AML-193 (cell line): ENCODE measurements around the gene TLX1.

Experiments
- DNase-seq, 2 experiments: peaks; one replicate each; lab custom pipeline; 2025; lab: John Stamatoyannopoulos, UW

The TLX1 gene

DNA sequence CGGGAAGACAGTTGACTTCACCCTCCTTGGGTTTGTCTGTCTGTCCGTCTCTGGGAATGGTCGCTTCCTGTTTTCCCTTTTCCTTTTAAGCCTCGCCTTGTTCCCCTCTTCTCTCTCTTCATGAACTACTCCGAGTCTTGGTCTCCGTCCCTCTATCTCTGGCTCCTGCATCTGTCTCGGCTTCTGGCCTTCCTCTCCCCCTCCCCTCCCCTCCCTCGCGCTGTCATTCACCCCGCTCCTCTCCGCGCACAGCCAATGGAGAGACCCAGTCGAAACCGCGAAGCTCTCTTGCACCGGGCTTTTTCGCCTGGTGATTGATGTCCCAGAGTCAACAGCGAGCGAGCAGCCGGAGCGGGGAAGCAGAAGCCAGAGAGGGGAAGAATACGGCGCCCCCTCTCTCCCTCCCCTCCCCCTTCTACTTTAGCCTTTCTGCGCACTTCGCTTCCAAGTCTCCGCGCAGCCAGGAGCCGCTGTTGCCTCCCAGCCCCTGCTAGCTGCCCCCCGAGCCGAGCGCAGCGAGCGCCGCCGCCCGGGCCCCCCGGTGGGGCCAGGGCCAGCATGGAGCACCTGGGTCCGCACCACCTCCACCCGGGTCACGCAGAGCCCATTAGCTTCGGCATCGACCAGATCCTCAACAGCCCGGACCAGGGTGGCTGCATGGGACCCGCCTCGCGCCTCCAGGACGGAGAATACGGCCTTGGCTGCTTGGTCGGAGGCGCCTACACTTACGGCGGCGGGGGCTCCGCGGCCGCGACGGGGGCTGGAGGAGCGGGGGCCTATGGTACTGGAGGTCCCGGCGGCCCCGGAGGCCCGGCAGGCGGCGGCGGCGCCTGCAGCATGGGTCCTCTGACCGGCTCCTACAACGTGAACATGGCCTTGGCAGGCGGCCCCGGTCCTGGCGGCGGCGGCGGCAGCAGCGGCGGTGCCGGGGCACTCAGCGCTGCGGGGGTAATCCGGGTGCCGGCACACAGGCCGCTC is at the start of gene TLX1:
TSS of gene TLX1 (plus strand) at position 317 of the 978 bp plus-strand sequence. CDS start at position 559, 242 bp downstream.
- no peak for DNase-seq

DNA sequence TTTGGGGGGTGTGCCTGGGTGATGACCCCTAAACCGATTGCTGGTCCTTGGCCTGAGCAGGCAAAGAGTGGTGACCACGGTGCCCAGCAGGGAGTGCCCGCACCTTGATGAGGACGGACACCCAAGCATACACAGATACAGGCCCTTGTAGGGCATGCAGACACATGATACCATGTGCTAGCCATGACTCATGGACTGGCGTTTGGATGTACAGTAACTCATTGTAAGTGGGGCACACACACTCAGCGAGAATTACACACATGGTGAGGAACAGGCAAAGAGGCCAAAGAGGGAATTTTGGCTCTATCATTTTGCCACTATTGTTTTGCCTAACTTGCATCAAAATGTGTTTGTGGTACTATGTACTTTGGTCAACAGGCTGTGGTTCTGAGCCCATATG is 45.3 kb upstream of the TLX1 start:
- no peak for DNase-seq

DNA sequence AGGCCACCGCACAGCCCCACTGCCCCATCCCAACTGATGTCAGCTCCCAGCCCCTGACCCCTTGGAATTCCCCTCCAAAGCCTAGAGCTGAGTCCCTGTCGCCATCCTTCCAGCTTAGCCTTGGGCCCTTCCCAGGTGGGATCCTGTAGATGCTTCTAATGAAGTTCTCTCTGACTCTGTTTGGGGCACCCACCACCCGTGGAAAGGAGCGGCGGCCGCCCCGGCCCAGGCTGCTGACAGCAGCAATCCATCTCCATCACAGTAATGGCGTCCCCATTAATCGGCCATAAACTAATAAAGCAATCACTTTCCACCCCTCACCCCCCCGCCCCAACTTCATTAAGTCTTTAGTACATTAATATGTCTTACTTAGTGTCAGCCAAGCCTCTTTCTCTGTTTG is 43.7 kb upstream of the TLX1 start:
- DNase-seq = no peak

DNA sequence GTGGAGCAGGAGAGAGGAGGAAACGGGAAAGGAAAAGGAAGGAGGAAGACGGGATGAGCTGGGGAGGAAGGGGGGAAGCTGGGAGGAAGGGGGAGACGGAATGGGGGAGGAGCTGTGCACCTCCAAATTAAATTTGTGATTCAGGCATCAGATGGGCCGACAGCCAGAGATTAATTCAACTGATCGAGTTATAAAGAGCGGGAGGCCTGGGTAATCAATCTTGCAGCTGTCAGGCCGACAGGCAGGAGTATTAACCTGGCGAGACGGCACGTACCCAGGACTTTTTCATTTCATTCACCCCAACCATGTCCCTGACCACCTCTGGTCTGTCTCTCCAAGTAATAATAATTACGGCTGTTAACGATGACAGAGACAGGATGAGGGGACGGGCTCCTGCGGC is 43.1 kb upstream of the TLX1 start:
- no peak for DNase-seq

DNA sequence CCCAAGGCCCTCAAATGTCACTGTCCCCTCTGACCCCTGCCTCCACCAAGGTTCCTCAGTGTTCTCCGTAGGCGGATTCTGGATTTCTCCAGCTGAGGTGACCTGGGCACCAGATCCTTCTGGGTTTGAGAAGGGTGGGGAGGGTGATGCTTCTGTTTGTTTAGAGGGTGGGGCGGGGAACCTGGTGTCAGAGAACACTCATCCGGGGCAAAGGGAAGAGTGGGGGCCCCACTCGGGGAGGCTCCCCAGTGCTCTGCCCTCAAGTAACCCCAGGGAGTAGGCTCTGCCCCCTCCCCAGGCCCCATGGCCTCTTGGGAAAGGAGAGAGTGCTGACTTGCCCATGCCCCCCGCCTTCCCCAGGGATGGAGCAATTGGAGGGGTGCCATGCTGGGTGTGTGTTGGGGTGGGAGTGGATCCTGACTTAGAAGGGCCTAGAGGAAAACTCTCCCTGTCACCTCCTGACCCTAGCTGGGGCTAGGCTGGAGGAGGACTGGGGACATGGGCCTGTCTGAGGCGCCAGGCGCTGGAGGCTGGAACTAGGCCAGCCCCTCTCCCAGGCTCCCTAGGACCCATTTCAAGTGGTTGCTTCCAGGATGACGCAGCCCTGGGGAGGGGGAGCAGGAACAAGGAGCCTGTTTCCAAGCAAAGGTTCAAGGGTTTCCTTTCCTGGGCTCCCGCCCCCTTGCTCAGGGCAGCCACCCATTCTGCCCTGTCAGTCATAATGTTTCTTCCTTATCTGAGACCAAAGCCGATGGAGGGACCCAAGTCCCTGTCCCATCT is 41.4 kb upstream of the TLX1 start:
- no peak for DNase-seq

DNA sequence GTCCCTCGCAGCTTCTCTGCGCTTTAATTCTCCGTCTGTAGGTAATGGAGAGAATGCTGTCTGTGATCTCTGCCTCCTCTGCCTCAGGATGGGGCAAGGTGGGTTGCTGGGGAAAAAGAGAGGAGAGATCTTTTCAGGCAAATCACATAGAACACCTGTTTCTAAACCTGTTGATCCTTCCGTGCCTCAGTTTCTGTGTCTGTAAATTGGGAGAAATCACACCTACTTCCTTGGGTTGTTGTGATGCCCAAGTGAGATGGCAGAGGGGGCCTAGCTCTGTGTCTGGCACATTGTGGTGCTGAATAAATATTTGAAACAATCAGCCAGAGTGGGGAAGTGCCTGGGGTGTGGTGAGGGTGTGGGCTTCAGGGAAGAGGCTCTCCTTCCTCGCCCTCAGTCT is 40.5 kb upstream of the TLX1 start:
- DNase-seq = no peak

DNA sequence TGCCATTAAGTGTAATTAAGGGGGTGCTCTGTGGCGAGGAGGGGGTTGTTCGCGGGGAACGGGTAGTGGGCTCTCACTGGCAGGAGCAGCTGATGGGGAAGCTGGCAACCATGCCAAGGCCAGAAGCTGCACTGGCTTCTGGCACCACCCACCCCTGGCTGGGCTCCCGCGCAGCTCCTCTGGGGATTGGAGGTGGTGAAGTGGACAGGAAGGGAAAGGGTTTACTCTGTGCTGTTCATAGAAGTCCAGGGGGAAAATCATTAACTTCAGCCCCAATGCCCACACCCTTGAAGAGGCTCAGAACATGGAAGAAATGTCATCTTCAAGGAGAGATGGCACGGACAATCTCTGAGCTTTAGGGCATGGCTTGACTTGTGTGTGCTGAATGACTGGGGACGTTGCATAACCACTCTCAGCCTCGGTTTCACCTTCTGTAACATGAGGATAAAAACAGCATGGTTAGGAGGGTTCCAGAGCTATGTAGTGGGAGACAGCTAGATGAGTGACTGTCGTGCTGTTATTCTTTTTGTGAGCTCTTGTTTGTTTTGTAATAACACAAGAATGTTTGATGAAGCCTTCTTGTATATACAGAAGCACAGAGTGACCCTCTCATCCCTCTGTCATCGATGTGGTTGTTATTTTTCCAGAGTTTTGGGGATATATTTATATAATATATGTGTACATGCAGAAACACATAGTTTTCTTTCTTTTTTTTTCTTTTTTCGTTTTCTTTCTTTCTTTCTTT is 39.4 kb upstream of the TLX1 start:
- no peak for DNase-seq

DNA sequence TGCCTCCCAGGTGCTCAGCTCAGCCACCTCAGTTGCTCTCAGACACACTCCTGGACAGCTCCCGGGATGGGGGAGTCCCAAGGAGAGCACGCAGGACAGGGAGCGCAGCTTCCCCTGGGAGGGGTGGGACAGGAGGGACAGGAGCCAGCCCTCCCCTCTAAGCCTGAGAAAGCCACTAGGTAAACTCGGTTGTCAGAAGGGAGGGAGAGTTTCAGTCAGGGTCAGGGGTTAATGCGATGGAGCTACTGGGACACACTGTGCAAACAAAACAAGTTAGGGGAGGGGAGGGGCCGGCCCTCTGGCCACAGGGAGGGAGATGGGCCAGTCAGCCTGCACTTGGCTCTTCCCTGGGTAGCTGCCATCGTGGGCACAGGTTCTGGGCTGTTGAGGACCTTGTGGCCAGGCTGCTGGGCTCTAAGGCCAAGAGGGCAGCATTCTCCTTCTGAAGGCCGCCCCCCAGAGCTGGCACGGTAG is 38.2 kb upstream of the TLX1 start:
- DNase-seq = no peak

DNA sequence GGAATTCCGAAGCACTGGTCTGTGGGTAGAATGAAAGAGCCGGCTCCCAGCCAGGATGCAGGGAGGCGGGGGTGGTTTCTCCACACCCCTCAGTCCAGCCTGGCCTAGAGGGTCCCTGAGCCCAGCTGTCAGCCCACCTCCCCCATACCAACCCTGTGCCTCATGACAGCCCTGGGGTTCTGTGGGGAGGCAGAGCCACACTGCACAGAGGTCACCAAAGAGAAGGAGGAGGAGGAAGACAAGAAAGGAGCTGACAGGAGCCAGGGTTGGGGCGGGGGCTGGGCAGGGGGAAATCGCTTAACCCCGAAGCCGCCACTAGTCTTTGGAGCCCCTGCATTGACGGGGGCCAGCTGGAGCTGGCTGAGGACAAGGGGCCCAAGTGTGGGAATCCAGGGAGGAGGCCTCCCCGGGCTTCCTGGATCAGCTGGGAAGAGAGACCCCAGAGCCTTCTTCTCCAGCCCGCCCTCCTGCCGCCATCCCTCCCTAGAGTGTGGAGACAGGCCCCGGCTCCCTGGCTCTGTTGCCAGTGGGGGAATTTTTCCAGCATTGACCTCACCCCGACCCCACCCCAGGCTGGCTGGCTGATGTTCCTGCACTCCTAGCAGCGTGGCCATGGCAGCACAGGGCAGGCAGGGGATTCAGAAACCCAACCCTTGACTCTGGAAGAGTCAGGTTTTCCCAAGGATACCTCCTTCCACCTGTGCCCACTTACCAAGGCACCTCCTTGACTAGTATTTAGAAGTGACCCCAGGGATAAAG is 36.8 kb upstream of the TLX1 start:
- DNase-seq = no peak

DNA sequence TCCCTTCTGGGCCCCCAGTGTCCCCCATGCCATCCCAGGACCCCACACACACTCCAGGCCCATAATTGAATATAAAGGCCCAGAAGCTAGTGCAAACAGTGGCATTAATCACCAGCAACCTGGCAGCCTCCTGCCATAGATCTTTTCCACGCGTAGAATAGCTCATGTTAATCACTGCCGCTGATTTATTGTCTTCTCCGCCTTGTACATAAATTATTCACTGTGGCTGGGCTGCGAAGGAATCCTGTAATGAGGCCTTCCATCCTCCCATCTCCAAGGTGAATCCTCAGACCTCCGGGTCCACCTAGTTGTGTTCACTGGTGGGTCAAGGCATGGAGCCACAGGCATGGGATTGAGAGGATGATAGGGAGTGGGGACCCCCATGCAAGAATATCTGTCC is 36.1 kb upstream of the TLX1 start:
- no peak for DNase-seq

DNA sequence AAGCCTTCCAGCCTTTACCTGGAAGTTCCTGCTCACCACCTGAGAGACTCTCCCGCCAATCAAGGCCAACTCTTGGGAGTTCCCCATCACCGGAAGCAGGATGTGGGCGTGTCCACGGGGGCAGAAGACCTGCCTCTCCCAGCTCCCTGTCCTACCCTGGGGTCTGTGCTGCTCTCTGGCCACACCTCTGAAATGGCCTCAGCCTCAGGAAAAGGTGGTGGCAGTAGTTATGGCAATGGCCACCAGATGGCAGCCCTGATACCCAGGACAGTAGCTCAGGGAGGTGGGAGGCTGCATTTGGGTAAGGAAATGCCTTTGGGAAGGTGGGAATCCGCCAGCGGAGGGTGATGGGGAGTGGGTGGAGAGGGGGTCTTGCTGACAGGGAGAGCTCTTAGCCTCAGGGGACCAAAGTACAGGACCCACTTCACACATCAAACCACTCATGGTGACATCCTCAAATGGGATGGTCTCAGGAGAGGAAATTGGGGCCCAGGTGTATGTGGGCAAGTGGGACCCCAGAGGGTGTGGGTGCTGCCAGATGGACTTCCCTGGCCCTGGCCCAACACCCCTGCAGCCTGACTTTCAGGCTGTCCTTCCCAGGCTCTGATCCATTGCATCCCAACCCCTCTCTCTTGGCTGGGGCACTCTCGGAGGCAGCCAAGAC is 35.4 kb upstream of the TLX1 start:
- DNase-seq = peak; percentile 34 to 41

DNA sequence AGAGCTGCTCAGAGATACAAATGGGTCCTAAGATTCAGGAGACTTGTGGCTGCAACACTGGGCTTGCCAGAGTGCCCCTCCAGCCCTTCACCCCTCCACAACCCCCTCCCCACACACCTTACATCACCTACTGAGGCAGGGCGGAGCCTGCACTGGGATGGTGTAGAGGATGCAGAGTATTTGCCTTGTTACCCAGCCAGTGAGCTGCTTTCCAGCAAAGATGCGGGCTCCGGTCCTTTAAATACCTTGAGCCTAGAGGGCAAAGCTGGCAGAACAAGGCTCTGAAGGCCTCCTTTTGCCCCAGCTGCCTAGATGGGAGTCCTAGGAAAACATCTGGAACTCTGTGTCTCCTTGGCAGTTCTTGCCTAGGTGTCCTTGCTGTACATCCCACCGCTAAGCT is 34.7 kb upstream of the TLX1 start:
- no peak for DNase-seq

DNA sequence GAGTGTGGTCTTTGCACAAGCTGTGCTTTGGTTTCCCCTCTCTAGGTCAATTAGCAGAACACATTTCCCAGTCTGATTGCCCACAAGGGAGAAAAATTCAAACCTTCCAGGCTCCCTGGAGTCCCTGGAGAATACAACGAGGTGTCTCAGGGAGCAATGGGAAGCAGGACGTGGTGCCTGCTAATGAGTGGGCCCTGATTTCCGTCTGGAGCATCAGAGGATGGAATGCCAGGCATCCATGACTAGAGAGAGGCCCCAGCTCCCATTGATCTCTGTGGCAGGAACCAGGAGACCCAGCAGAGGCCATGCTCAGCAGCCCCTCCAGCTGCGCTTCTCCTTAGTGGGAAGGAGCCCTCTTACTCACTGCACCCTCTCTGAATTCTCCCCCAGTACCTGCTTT is 33.2 kb upstream of the TLX1 start:
- no peak for DNase-seq

GRCh38 chr10:101099901-101100300 is 31.2 kb upstream of the TLX1 start:
- DNase-seq = no peak

- DNase-seq = no peak
Measured at GRCh38 chr10:101101372-101101881, 29.7 kb upstream of the TLX1 start.

GRCh38 chr10:101103430-101103829 is 27.7 kb upstream of the TLX1 start:
- no peak for DNase-seq

GRCh38 chr10:101106351-101106750 is 24.7 kb upstream of the TLX1 start:
- DNase-seq = no peak

- DNase-seq = no peak
Measured at GRCh38 chr10:101107771-101108170, 23.3 kb upstream of the TLX1 start.

GRCh38 chr10:101110856-101111523 is 20.1 kb upstream of the TLX1 start:
- DNase-seq = no peak

DNA sequence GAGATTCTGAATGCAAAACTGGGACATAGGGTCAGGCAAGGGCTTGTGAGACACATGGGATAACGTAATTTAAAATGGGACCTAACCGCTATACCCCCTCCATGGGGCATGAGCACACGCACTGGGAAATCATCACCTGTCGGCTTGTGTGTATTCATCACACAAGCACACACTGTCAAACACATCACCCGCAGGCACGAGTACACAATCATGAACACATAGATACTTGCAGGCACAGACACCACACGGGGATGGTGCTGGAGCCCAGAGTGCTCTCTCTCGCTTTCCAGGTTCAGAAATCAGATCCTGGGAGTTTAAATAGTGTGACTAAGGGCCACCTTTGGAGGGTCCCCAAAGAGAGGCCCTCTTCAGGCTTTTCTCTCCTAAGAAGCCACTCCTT is 19.6 kb upstream of the TLX1 start:
- DNase-seq = no peak
